K562 (cell line): ENCODE results near the gene FGF5. TPM values are rescaled to one million over a fixed set of nuclear protein-coding genes. Genes with fewer than 3 reads are reported as not detected.

Source experiments
- ATAC-seq: fragments of 200-7000 bp; cut with Tn5 transposase; 3 replicates; pipeline ENCODE4 v1.9.1; 2020; ENCODE audit warnings: moderate library complexity
- BruUV-seq: library from RNA; stranded (reverse); fragments of 400-500 nt; replicated peaks from 2 replicates; lab custom pipeline; 2021; lab: Mats Ljungman, UMichigan
- CTCF ChIA-PET: fragments of 300-600 bp; formaldehyde crosslinking; extraction: SDS; loops from one replicate; lab custom pipeline; 2021; ENCODE audit warnings: low intra/inter-chr PET ratio; lab: Yijun Ruan, JAX
- POLR2A ChIA-PET: fragments of 300-600, 350-650 bp; sonication (Branson Sonifier 250); formaldehyde crosslinking; extraction: SDS; loops from one replicate; lab custom pipeline; 2021; ENCODE audit warnings: antibody characterized with exemption, inconsistent platforms; lab: Yijun Ruan, JAX
- DNase-seq, 4 experiments: peaks; one replicate each; pipeline versions ENCODE4 v3.0.0 to v3.0.0-alpha.2; 2011 to 2018; ENCODE audit warnings: low spot score in 3 of 4, mixed read lengths in 3 of 4; ENCODE audit errors: extremely low read depth in 1 of 4
- FAIRE-seq: peaks from 2 replicates; lab custom pipeline; 2011; peaks lifted over from hg19 to GRCh38; lab: Jason Lieb, UNC
- H2AFZ ChIP-seq: 2 replicates; pipeline ENCODE4 v1.6.0; 2011; ENCODE audit warnings: low read depth, low read length, control low read depth, inconsistent platforms
- H3K27ac ChIP-seq: fragments of 200-600 bp; 3 replicates; pipeline ENCODE4 v1.8.0; 2011; ENCODE audit warnings: low read depth, mild to moderate bottlenecking, control low read depth, inconsistent platforms, low read length, moderate library complexity, mixed read lengths; ENCODE audit errors: extremely low read depth
- H3K27me3 ChIP-seq, 2 experiments: fragments of 300-600 bp in 1 of 2; 2 replicates in 1 of 2; 3 replicates in 1 of 2; pipeline versions ENCODE4 v1.6.0 to v1.8.0; 2011; ENCODE audit warnings: inconsistent platforms in 2 of 2, low read length in 2 of 2, mild to moderate bottlenecking in 1 of 2, mixed read lengths in 1 of 2, moderate library complexity in 1 of 2; ENCODE audit not compliant: control insufficient read depth in 2 of 2, insufficient read depth in 2 of 2
- H3K36me3 ChIP-seq: fragments of 300-600 bp; 3 replicates; pipeline ENCODE4 v1.8.0; 2011; ENCODE audit warnings: mild to moderate bottlenecking, low read length, inconsistent platforms; ENCODE audit not compliant: control insufficient read depth, insufficient read depth
- H3K4me1 ChIP-seq, 2 experiments: fragments of 200-600 bp in 1 of 2; replicated peaks in 1 of 2; 2 replicates in 1 of 2; 3 replicates in 1 of 2; pipeline versions ENCODE4 v1.5.1 to v1.8.0; 2011; ENCODE audit warnings: inconsistent platforms in 2 of 2, low read length in 2 of 2, mild to moderate bottlenecking in 1 of 2, mixed read lengths in 1 of 2, moderate library complexity in 1 of 2; ENCODE audit not compliant: control insufficient read depth in 2 of 2, insufficient read depth in 2 of 2
- H3K4me2 ChIP-seq: 2 replicates; pipeline ENCODE4 v1.6.1; 2011; ENCODE audit warnings: low read length, control low read depth, inconsistent platforms, mixed read lengths; ENCODE audit not compliant: insufficient read depth
- H3K4me3 ChIP-seq: fragments of 200-600 bp; sonication (generic), shearing (Covaris generic); 2 replicates; pipeline ENCODE4 v1.5.1; 2016; ENCODE audit warnings: control low read depth, inconsistent platforms
- H3K79me2 ChIP-seq: fragments of 200-600 bp; 3 replicates; pipeline ENCODE4 v1.8.0; 2011; ENCODE audit warnings: low read length, inconsistent platforms; ENCODE audit not compliant: control insufficient read depth, insufficient read depth
- H3K9ac ChIP-seq, 2 experiments: 2 replicates each; pipeline versions ENCODE4 v1.6.0 to v1.6.1; 2011; ENCODE audit warnings: low read depth in 2 of 2, low read length in 2 of 2, control low read depth in 1 of 2, inconsistent platforms in 1 of 2, mild to moderate bottlenecking in 1 of 2, mixed read lengths in 1 of 2; ENCODE audit not compliant: insufficient read depth in 1 of 2
- H3K9me1 ChIP-seq: one replicate; pipeline ENCODE4 v1.6.0; 2011; ENCODE audit warnings: inconsistent platforms, mild to moderate bottlenecking, low read length, moderate library complexity; ENCODE audit not compliant: control insufficient read depth, insufficient read depth
- H3K9me3 ChIP-seq: replicated peaks from 2 replicates; pipeline ENCODE4 v1.5.1; 2011; ENCODE audit warnings: low read depth, low read length, inconsistent platforms; ENCODE audit not compliant: control insufficient read depth, insufficient read depth
- H4K20me1 ChIP-seq: replicated peaks from 2 replicates; pipeline ENCODE4 v1.6.1; 2011; ENCODE audit warnings: low read length, inconsistent platforms, mixed read lengths; ENCODE audit not compliant: control insufficient read depth, insufficient read depth
- ADNP ChIP-seq: fragments of 200-800 bp; sonication (Bioruptor generic); IDR thresholded peaks from 2 replicates; pipeline ENCODE4 v1.6.1; 2016; ENCODE audit warnings: missing genetic modification characterization, missing compliant biosample characterization
- CTCF ChIP-seq, 3 experiments: IDR thresholded peaks in 2 of 3; conservative IDR thresholded peaks in 1 of 3; 2 replicates each; pipeline ENCODE4 v1.5.1; 2011 to 2012; ENCODE audit warnings: low read length in 3 of 3, mild to moderate bottlenecking in 3 of 3, control low read depth in 2 of 3, improper control_type of control experiment in 1 of 3, inconsistent platforms in 1 of 3, low read depth in 1 of 3, mixed read lengths in 1 of 3, moderate library complexity in 1 of 3; ENCODE audit not compliant: insufficient read depth in 2 of 3
- ELF4 ChIP-seq: fragments of 450-650 bp; formaldehyde crosslinking; IDR thresholded peaks from 2 replicates; pipeline ENCODE4 v1.4.0; 2022; ENCODE audit warnings: missing genetic modification characterization
- HIVEP1 ChIP-seq: fragments of 250-450 bp; sonication (Bioruptor Pico); IDR thresholded peaks from 2 replicates; pipeline ENCODE4 v1.4.0; 2020; ENCODE audit warnings: mild to moderate bottlenecking
- HMG20A ChIP-seq: fragments of 450-650 bp; formaldehyde crosslinking; conservative IDR thresholded peaks from 2 replicates; pipeline ENCODE4 v1.4.0; 2020; ENCODE audit warnings: mild to moderate bottlenecking, mixed read lengths
- HMGN3 ChIP-seq: IDR thresholded peaks from 2 replicates; pipeline ENCODE4 v1.6.1; 2011; ENCODE audit warnings: borderline replicate concordance, low read depth, mild to moderate bottlenecking, mixed read lengths, low read length; ENCODE audit not compliant: insufficient read length; ENCODE audit errors: extremely low read depth
- KDM2B ChIP-seq: fragments of 250-450 bp; sonication (Bioruptor Pico); IDR thresholded peaks from 2 replicates; pipeline ENCODE4 v1.8.0; 2021; ENCODE audit warnings: mild to moderate bottlenecking, moderate library complexity
- LARP7 ChIP-seq: fragments of 450-650 bp; IDR thresholded peaks from 2 replicates; pipeline ENCODE4 v1.6.1; 2016
- NONO ChIP-seq, 2 experiments: fragments of 200-400 bp in 1 of 2; fragments of 450-650 bp in 1 of 2; formaldehyde crosslinking in 1 of 2; IDR thresholded peaks; 2 replicates each; pipeline ENCODE4 v1.6.1; 2017; ENCODE audit warnings: low read depth in 2 of 2, mild to moderate bottlenecking in 2 of 2, moderate library complexity in 2 of 2, low read length in 1 of 2
- RAD21 ChIP-seq, 2 experiments: fragments of 250-450 bp in 1 of 2; fragments of 450-650 bp in 1 of 2; sonication (Bioruptor Pico) in 1 of 2; formaldehyde crosslinking in 1 of 2; IDR thresholded peaks in 1 of 2; conservative IDR thresholded peaks in 1 of 2; 2 replicates each; pipeline versions ENCODE4 v1.4.0 to v1.8.0; 2020 to 2022; ENCODE audit warnings: mild to moderate bottlenecking in 2 of 2, moderate library complexity in 1 of 2
- RB1 ChIP-seq: fragments of 450-650 bp; IDR thresholded peaks from 2 replicates; pipeline ENCODE4 v1.6.1; 2017; ENCODE audit warnings: low read depth, mild to moderate bottlenecking
- SMARCB1 ChIP-seq: IDR thresholded peaks from 2 replicates; pipeline ENCODE4 v1.6.1; 2011; ENCODE audit warnings: improper control_type of control experiment, low read depth; ENCODE audit not compliant: insufficient read length
- ZNF347 ChIP-seq: fragments of 450-650 bp; formaldehyde crosslinking; IDR thresholded peaks from 2 replicates; pipeline ENCODE4 v1.4.0; 2020; ENCODE audit warnings: low read depth, mild to moderate bottlenecking, moderate library complexity
- ZNF431 ChIP-seq: sonication (generic); formaldehyde crosslinking; IDR thresholded peaks from 2 replicates; pipeline ENCODE4 v1.8.0; 2022; ENCODE audit warnings: mild to moderate bottlenecking, missing genetic modification reagents
- ZSCAN32 ChIP-seq: fragments of 450-650 bp; formaldehyde crosslinking; IDR thresholded peaks from 2 replicates; pipeline ENCODE4 v1.4.0; 2020; ENCODE audit warnings: mild to moderate bottlenecking, moderate library complexity
- in situ Hi-C: fragments of 300-500 bp; cut with MboI; formaldehyde crosslinking; loops from 4 replicates; pipeline ENCODE4 v1.15.0; 2018; ENCODE audit warnings: inconsistent platforms, mixed read lengths
- intact Hi-C: fragments of 100-400 bp; cut with micrococcal nuclease; formaldehyde crosslinking; loops from 2 replicates; pipeline ENCODE4 v1.14.2; 2022
- polyA plus RNA-seq, 8 experiments: library from polyadenylated mRNA; depleted of rRNA in 4 of 8; stranded (reverse) in 5 of 8; unstranded in 3 of 8; fragments of >200 nt; fragmentation: Nextera tagmentation in 2 of 8; fragmentation: Illumina TruSeq in 1 of 8; extraction: Ambion mirVana in 2 of 8; extraction: Trizol in 1 of 8; gene quantifications; 2 replicates each; pipeline versions ENCODE4 v1.2.1 to v1.2.3, GENCODE V29; 2011 to 2014; ENCODE audit warnings: inconsistent platforms in 1 of 8, missing spikeins in 1 of 8
- total RNA-seq, 7 experiments: library from RNA; depleted of rRNA in 6 of 7; stranded (reverse); fragments of >200 nt in 6 of 7; fragmentation: Illumina TruSeq in 2 of 7; extraction: Trizol in 2 of 7; gene quantifications; 2 replicates each; pipeline versions ENCODE4 v1.2.1 to v1.2.3, GENCODE V29; 2011 to 2021; ENCODE audit warnings: low replicate concordance in 1 of 7
- TF ChIP-seq, protein P1 (sequence below), 2 experiments: fragments of 450-650 bp; conservative IDR thresholded peaks; 2 replicates each; pipeline ENCODE4 v1.6.1; 2017; ENCODE audit warnings: mild to moderate bottlenecking in 2 of 2, moderate library complexity in 2 of 2
- TF ChIP-seq, protein P2 (sequence below): IDR thresholded peaks from 2 replicates; pipeline ENCODE4 v1.6.1; 2012; ENCODE audit warnings: low read depth, low read length, improper control_type of control experiment, borderline replicate concordance

Gene FGF5
- total and polyA plus RNA-seq, 9 of the 15 experiments (the other 6 are each of a cell fraction or from before 2014, with no cell fraction given) = 0.38 to 2.7 (median 1.1) TPM

DNA sequence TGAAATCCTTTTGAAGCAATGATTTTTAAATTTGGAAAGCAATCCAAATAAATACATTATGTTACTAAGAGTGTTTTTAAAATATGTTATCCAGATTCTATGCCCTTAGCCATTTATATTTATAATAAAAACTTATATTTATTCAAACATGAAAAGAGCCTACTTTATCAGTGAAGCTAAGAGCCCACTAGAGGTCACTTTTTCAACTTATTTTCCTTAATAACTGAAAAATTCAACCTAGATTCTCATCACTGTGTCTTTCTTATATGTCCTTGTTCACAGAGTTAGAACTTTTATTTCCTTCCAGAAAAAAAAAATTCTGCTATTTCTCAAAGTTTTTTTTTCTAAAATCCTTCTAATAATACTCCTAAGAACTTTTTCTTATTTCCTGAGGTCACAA lies 45.3 kb upstream of the FGF5 start:
- H4K20me1 ChIP-seq = no peaks in the 10 kb centered on the region
- no peak overlapping the region for H2AFZ ChIP-seq
- POLR2A ChIA-PET = interaction anchor here (0.9 kb wide), 1 partner anchor 180 kb away, joined by 3 read pairs; no protein-coding TSS in a partner anchor
- DNase-seq (no peak), FAIRE-seq (no peak), ATAC-seq (peak; percentile 48; the same call in 2 of the 3 replicates)
- no peaks in the 10 kb centered on the region for H3K9me1 ChIP-seq
- no peak overlapping the region for H3K9ac ChIP-seq
- CTCF ChIA-PET = interaction anchor here (0.7 to 1.4 kb wide), 3 partner anchors 114 to 116 kb away, joined by 3 read pairs; partner anchors contain the start of gene CFAP299
- H3K27me3 ChIP-seq = no peaks in the 10 kb centered on the region
- in situ Hi-C loops = no loop called here
- H3K9me3 ChIP-seq = no peaks in the 10 kb centered on the region
- no TSS peak for BruUV-seq
- H3K79me2 ChIP-seq = no peaks in the 10 kb centered on the region
- intact Hi-C loops = loop anchor here (1.0 kb wide), 1 partner anchor 115 kb away; no protein-coding TSS in a partner anchor
- no peak overlapping the region for H3K4me2 ChIP-seq
- H3K27ac ChIP-seq = no peak overlapping the region
- H3K4me3 ChIP-seq = no peak overlapping the region
- no peaks in the 10 kb centered on the region for H3K36me3 ChIP-seq
- H3K4me1 ChIP-seq = peaks cover 0 to 6% of the 10 kb centered on the region in 2 experiments; a peak in 2 of 5 replicates
- TF ChIP-seq RAD21 (CRISPR knock-in tag; conservative IDR thresholded peaks at IDR 0.05 in 1 of 2, IDR thresholded peaks at IDR 0.05 in 1 of 2) (peak; percentile 39 to 54), LARP7 (no peak), ZSCAN32 (CRISPR knock-in tag) (no peak), ZNF431 (CRISPR knock-in tag) (no peak), ADNP (no peak), HMG20A (CRISPR knock-in tag) (no peak), ELF4 (CRISPR knock-in tag) (no peak), CTCF (IDR thresholded peaks at IDR 0.05 in 2 of 3, conservative IDR thresholded peaks at IDR 0.05 in 1 of 3; ENCODE audit: insufficient read depth in 2 of 3, low read depth in 1 of 3, low read length in 3 of 3) (peak in 1 of 3 experiments; percentile 54; a peak in 2 of 6 replicates), HIVEP1 (CRISPR knock-in tag) (no peak), RB1 (no peak), NONO (IDR thresholded peaks at IDR 0.05; ENCODE audit: low read depth in 2 of 2, low read length in 1 of 2) (no peak), ZNF347 (CRISPR knock-in tag) (no peak), HMGN3 (no peak), SMARCB1 (no peak), KDM2B (CRISPR knock-in tag) (no peak)
- TF ChIP-seq, protein P1, sequence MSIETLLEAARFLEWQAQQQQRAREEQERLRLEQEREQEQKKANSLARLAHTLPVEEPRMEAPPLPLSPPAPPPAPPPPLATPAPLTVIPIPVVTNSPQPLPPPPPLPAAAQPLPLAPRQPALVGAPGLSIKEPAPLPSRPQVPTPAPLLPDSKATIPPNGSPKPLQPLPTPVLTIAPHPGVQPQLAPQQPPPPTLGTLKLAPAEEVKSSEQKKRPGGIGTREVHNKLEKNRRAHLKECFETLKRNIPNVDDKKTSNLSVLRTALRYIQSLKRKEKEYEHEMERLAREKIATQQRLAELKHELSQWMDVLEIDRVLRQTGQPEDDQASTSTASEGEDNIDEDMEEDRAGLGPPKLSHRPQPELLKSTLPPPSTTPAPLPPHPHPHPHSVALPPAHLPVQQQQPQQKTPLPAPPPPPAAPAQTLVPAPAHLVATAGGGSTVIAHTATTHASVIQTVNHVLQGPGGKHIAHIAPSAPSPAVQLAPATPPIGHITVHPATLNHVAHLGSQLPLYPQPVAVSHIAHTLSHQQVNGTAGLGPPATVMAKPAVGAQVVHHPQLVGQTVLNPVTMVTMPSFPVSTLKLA (conservative IDR thresholded peaks at IDR 0.05) = no peak
- TF ChIP-seq, protein P2, sequence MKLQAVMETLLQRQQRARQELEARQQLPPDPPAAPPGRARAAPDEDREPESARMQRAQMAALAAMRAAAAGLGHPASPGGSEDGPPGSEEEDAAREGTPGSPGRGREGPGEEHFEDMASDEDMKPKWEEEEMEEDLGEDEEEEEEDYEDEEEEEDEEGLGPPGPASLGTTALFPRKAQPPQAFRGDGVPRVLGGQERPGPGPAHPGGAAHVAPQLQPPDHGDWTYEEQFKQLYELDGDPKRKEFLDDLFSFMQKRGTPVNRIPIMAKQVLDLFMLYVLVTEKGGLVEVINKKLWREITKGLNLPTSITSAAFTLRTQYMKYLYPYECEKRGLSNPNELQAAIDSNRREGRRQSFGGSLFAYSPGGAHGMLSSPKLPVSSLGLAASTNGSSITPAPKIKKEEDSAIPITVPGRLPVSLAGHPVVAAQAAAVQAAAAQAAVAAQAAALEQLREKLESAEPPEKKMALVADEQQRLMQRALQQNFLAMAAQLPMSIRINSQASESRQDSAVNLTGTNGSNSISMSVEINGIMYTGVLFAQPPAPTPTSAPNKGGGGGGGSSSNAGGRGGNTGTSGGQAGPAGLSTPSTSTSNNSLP = peak; percentile 53; the same call in 1 of the 2 replicates
